Measurements from ENCODE around the gene KIAA0586.
"Not testable (repeated sequence)": the region's sequence is repeated elsewhere in the genome, so short reads cannot be mapped to it uniquely, and the experiment has no call there.

The KIAA0586 gene

GRCh38 chr14:58501214-58501816 lies 73.8 kb downstream of the KIAA0586 start:
- peak; percentile 80 for DNase-seq (ENCODE audit: low read depth)
- no peak overlapping the region for H3K4me3 ChIP-seq (ENCODE audit: control insufficient read depth, low read depth, low read length)
- TF ChIP-seq, protein P1, sequence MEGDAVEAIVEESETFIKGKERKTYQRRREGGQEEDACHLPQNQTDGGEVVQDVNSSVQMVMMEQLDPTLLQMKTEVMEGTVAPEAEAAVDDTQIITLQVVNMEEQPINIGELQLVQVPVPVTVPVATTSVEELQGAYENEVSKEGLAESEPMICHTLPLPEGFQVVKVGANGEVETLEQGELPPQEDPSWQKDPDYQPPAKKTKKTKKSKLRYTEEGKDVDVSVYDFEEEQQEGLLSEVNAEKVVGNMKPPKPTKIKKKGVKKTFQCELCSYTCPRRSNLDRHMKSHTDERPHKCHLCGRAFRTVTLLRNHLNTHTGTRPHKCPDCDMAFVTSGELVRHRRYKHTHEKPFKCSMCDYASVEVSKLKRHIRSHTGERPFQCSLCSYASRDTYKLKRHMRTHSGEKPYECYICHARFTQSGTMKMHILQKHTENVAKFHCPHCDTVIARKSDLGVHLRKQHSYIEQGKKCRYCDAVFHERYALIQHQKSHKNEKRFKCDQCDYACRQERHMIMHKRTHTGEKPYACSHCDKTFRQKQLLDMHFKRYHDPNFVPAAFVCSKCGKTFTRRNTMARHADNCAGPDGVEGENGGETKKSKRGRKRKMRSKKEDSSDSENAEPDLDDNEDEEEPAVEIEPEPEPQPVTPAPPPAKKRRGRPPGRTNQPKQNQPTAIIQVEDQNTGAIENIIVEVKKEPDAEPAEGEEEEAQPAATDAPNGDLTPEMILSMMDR (conservative IDR thresholded peaks at IDR 0.05; ENCODE audit: control insufficient read depth, insufficient read depth, low read depth, low read length) = peak; percentile 92

DNA sequence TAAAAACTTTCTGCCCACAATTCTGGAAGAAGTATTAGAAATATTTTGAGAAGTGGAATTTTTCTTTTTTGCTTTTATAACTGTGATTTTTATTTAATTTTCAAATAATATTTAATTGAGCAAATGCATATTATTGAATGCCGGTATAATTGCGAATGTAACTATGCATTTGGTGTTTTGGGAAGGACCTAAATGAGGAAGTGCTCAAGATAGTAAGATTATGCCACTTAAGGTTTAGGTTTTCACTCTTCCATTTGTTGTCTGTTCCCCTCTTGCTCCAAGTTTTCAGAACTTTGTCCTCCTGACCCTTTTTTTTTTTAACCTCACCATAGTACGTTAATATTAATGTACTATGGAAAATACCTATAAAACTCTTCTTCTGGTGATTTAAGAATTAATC lies 85.8 kb downstream of the KIAA0586 start:
- H3K4me3 ChIP-seq (ENCODE audit: control insufficient read depth, low read depth, low read length) = no peak overlapping the region
- DNase-seq (ENCODE audit: low read depth) = no peak
- TF ChIP-seq, protein P1 (conservative IDR thresholded peaks at IDR 0.05; ENCODE audit: control insufficient read depth, insufficient read depth, low read depth, low read length) = no peak

DNA sequence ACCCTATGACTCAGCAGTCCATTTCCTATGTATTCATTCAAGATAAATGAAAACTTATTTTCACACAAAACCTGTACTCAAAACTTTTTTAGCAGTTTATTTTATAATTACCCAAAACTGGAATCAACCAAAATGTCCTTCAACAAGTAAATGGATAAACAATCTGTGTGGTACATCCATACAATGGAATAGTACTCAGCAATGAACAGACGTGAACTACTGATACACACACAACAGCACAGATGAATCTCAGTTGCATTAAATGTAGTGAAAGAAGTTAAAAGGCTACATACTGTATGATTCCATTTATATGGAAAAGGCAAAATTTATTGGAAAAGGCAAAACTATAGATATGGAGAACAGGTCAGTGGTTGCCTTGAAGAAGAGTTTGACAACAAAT lies 90.1 kb downstream of the KIAA0586 start:
- DNase-seq (ENCODE audit: low read depth) = no peak
- TF ChIP-seq, protein P1 (conservative IDR thresholded peaks at IDR 0.05; ENCODE audit: control insufficient read depth, insufficient read depth, low read depth, low read length) = no peak

GRCh38 chr14:58525691-58526090 lies 98.2 kb downstream of the KIAA0586 start:
- not testable (repeated sequence) for H3K4me3 ChIP-seq (ENCODE audit: control insufficient read depth, low read depth, low read length); DNase-seq (ENCODE audit: low read depth)

More for the DNA sequence above, 90.1 kb downstream of the KIAA0586 start:
- no peak overlapping the region for H3K4me3 ChIP-seq (ENCODE audit: control insufficient read depth, low read depth, low read length)

- no peak overlapping the region for H3K4me3 ChIP-seq (ENCODE audit: control insufficient read depth, low read depth, low read length)
- TF ChIP-seq, protein P1 (conservative IDR thresholded peaks at IDR 0.05; ENCODE audit: control insufficient read depth, insufficient read depth, low read depth, low read length) = no peak
- peak; percentile 7 for DNase-seq (ENCODE audit: low read depth)
Observed at GRCh38 chr14:58533446-58533845, 105.9 kb downstream of the KIAA0586 start.

- no peak for DNase-seq (ENCODE audit: low read depth)
- TF ChIP-seq, protein P1 (conservative IDR thresholded peaks at IDR 0.05; ENCODE audit: control insufficient read depth, insufficient read depth, low read depth, low read length) = no peak
Observed at GRCh38 chr14:58535044-58535443, 107.5 kb downstream of the KIAA0586 start.

GRCh38 chr14:58537004-58537403 lies 109.5 kb downstream of the KIAA0586 start:
- no peak for DNase-seq (ENCODE audit: low read depth)
- TF ChIP-seq, protein P1 (conservative IDR thresholded peaks at IDR 0.05; ENCODE audit: control insufficient read depth, insufficient read depth, low read depth, low read length) = no peak

More at GRCh38 chr14:58535044-58535443, 107.5 kb downstream of the KIAA0586 start:
- H3K4me3 ChIP-seq (ENCODE audit: control insufficient read depth, low read depth, low read length) = no peak overlapping the region

More at GRCh38 chr14:58537004-58537403, 109.5 kb downstream of the KIAA0586 start:
- no peak overlapping the region for H3K4me3 ChIP-seq (ENCODE audit: control insufficient read depth, low read depth, low read length)
